NB4 (cell line): Measurements from ENCODE around the gene ADAMTSL1.

Source experiments
- POLR2A ChIP-seq: IDR thresholded peaks from 2 replicates; pipeline ENCODE4 v1.6.1; 2011; ENCODE audit warnings: mild to moderate bottlenecking; ENCODE audit not compliant: insufficient read length; ENCODE audit errors: extremely low read depth
- TF ChIP-seq, protein P1 (sequence below): IDR thresholded peaks from one replicate; pipeline ENCODE4 v1.5.1; 2012; ENCODE audit warnings: low read depth, low read length

DNA sequence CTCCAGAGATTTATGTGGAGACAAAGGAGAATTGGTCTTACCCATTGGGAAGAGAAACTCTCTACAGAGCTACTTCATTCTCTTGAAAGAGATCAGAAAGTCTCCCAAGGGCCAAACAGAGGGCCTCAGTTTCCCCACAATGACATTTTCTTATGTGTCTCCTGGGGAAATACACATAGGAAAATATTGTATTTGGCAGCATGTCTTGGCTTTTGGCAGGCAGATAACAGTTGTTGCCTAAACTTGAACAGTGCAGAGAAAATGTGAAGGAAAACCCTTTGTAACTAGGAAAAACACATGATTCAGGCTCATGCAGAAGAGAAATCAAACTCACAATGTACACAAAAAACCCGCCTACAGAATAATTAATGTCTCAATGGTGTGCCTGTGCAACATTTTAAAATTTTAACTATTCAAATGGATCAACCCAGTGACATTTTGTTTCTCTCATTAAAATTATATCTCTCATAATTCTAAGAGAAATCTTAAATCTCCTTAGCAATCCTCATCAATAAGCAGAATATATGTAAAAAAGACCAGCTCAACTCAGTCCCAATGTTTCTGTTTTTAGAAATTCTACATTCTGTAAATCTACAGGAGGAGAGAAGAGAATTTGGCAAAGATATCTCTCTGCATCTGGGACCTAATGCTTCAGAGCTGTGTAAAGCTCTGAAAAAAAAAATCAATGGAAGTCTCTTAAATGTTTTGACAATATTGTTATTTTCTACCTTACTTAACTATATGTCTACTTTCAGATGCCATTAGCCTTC is 205.1 kb downstream of the ADAMTSL1 start:
- TF ChIP-seq POLR2A: no peak
- TF ChIP-seq, protein P1, sequence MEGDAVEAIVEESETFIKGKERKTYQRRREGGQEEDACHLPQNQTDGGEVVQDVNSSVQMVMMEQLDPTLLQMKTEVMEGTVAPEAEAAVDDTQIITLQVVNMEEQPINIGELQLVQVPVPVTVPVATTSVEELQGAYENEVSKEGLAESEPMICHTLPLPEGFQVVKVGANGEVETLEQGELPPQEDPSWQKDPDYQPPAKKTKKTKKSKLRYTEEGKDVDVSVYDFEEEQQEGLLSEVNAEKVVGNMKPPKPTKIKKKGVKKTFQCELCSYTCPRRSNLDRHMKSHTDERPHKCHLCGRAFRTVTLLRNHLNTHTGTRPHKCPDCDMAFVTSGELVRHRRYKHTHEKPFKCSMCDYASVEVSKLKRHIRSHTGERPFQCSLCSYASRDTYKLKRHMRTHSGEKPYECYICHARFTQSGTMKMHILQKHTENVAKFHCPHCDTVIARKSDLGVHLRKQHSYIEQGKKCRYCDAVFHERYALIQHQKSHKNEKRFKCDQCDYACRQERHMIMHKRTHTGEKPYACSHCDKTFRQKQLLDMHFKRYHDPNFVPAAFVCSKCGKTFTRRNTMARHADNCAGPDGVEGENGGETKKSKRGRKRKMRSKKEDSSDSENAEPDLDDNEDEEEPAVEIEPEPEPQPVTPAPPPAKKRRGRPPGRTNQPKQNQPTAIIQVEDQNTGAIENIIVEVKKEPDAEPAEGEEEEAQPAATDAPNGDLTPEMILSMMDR: no peak
